Lower lobe of right lung (tissue), 2 donors: ENCODE measurements around the gene BLMH. TPM values are rescaled to one million over a fixed set of nuclear protein-coding genes. Genes with fewer than 3 reads are reported as not detected.

Experiments
- ATAC-seq, 2 donors: fragments of 200-7000 bp; cut with Tn5 transposase; one replicate each; pipeline ENCODE4 v1.9.1; 2020 to 2022; ENCODE audit warnings: mild to moderate bottlenecking in 2 of 2, moderate library complexity in 2 of 2
- DNase-seq: peaks from one replicate; pipeline ENCODE4 v3.0.0-alpha.2; 2020
- H3K27ac ChIP-seq: fragments of 200-600 bp; one replicate; pipeline ENCODE4 v1.8.0; 2022
- H3K27me3 ChIP-seq: fragments of 200-600 bp; one replicate; pipeline ENCODE4 v1.8.0; 2022; ENCODE audit warnings: low read depth
- H3K36me3 ChIP-seq: fragments of 200-600 bp; one replicate; pipeline ENCODE4 v1.8.0; 2022; ENCODE audit warnings: mild to moderate bottlenecking
- H3K4me1 ChIP-seq: fragments of 200-600 bp; one replicate; pipeline ENCODE4 v1.8.0; 2022
- H3K4me3 ChIP-seq: fragments of 200-600 bp; one replicate; pipeline ENCODE4 v1.8.0; 2022; ENCODE audit warnings: mild to moderate bottlenecking
- H3K9me3 ChIP-seq: fragments of 200-600 bp; one replicate; pipeline ENCODE4 v1.8.0; 2022
- intact Hi-C: fragments of 100-400 bp; cut with DNase I; formaldehyde crosslinking; loops from one replicate; pipeline ENCODE4 v1.11.0; 2022
- total RNA-seq: library from RNA; stranded (reverse); fragmentation: NEBNext Ultra II Directional; extraction: Animal tissue kit (Norgen Biotek cat#: 25700); gene quantifications from one replicate; pipeline ENCODE4 v1.2.1, GENCODE V29; 2021
- TF ChIP-seq, protein P1 (sequence below): fragments of 200-600 bp; IDR thresholded peaks from one replicate; pipeline ENCODE4 v1.8.0; 2022; ENCODE audit warnings: antibody characterized with exemption, mild to moderate bottlenecking
- donor health status: DM: no; HTN: yes; CAD: no; lungs with severe emphysema.

Gene BLMH
- total RNA-seq, 1 donor from 2014 or later, result 27.4 TPM

DNA sequence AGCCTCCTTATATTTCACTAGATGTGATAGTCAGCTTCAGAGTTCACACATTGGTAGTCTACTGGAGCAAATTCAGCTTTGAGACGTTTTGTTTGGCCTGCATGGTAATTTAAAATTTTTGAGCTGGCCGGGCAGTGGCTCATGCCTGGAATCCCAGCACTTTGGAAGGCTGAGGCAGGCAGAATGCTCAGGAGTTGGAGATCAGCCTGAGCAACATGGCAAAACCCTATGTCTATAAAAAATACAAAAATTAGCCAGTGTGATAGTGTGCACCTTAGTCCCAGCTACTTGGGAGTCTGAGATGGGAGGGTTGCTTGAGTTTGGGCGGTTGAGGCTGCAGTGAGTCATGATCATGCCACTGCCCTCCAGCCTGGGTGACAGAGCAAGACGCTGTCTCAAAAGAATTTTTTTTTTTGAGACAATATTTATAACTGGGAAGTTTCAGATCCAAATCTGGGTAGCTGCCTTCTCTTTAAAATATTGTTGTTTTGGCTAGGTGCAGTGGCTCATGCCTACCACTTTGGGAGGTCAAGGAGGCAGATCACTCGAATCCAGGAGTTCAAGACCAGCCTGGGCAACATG is 4.8 kb upstream of the BLMH start:
- no peak overlapping the region for H3K27ac ChIP-seq
- no peaks in the 10 kb centered on the region for H3K27me3 ChIP-seq
- ATAC-seq (no peak), DNase-seq (no peak)
- intact Hi-C loops, result no loop called here
- TF ChIP-seq, protein P1, sequence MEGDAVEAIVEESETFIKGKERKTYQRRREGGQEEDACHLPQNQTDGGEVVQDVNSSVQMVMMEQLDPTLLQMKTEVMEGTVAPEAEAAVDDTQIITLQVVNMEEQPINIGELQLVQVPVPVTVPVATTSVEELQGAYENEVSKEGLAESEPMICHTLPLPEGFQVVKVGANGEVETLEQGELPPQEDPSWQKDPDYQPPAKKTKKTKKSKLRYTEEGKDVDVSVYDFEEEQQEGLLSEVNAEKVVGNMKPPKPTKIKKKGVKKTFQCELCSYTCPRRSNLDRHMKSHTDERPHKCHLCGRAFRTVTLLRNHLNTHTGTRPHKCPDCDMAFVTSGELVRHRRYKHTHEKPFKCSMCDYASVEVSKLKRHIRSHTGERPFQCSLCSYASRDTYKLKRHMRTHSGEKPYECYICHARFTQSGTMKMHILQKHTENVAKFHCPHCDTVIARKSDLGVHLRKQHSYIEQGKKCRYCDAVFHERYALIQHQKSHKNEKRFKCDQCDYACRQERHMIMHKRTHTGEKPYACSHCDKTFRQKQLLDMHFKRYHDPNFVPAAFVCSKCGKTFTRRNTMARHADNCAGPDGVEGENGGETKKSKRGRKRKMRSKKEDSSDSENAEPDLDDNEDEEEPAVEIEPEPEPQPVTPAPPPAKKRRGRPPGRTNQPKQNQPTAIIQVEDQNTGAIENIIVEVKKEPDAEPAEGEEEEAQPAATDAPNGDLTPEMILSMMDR, result no peak
- H3K4me1 ChIP-seq, result peaks cover 5% of the 10 kb centered on the region
- no peaks in the 10 kb centered on the region for H3K9me3 ChIP-seq
- H3K36me3 ChIP-seq, result no peaks in the 10 kb centered on the region
- no peak overlapping the region for H3K4me3 ChIP-seq

DNA sequence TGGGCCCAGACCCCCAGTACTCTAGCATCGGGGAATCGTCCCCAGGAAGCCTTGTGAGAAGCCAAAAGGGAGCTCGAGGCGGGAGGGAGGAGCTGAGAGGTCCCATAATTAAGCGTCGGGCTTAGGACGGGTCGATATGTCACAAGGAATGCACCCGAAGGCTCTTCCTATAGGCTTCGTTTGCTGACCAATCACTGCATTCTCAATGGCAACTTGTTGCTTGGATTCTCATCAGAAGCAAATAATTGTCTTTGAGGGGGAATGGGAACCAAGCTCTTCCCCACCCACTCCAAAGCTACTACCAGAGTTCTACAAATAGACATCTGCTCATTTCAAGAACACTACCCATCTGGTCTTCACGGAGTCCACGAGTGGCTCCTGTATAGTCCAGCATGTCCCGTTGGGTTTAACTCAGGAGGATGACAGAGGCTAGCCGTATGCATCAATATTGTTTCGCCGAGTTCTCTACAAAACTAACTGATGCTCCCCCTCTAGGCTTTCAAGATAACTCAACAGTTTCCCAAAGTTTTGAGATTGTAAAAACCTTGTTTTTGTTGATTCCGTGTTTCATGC is 628 bp upstream of the BLMH start:
- intact Hi-C loops, result no loop called here
- H3K36me3 ChIP-seq, result peaks cover 21% of the 10 kb centered on the region
- H3K9me3 ChIP-seq, result no peaks in the 10 kb centered on the region
- no peaks in the 10 kb centered on the region for H3K27me3 ChIP-seq
- peak in 1 of 2 donors; percentile 42 for ATAC-seq
- H3K4me1 ChIP-seq, result peaks cover 19% of the 10 kb centered on the region
- DNase-seq, result no peak
- H3K4me3 ChIP-seq, result peak overlapping the region; percentile 88
- peak overlapping the region; percentile 76 for H3K27ac ChIP-seq
- TF ChIP-seq, protein P1, result no peak

DNA sequence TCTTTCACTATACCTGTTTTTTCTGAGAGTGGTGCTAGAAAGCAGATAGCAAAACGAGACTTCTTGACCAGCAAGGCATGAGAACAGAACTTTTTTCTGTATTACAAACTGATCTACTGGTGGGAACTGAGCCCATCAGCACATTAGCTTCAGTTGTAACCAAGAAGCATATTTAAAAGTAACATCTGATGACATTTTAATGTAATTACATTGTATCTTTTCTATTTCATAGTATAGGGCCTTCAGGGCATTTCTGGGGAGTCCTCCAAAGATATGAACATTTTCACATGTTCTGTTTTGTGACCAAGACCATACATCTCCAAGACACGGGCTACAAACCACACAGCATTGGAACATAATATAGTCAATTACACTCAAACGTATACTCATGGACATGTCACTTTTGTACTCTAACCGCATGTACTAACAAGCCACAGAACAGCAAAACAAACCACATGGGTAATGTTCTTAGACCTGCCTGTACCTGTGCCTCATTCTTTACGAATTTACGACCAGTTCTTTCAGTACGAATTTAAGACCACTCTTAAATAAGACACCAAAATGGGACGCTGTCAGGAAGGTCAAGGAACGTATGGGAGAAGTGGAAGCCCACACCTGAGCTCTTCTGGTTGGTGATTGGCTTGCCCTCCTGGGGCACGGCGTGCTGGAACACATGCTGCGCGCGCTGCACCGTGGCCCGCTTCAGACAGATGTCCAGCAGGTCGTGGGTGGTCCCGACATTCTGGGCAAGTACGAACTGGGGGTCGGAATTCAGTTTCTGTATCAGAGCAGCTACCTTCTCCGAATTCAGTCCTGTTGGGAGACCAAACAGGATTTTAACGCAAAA is 825 bp downstream of the BLMH start:
- Histone ChIP-seq H3K27me3 (no peaks in the 10 kb centered on the region), H3K4me1 (peaks cover 19% of the 10 kb centered on the region), H3K36me3 (peaks cover 36% of the 10 kb centered on the region), H3K9me3 (no peaks in the 10 kb centered on the region), H3K4me3 (peak overlapping the region; percentile 88), H3K27ac (peak overlapping the region; percentile 76)
- TF ChIP-seq, protein P1, result no peak
- ATAC-seq (peak; percentile 68 to 78), DNase-seq (peak; percentile 62)
- intact Hi-C loops, result no loop called here

DNA sequence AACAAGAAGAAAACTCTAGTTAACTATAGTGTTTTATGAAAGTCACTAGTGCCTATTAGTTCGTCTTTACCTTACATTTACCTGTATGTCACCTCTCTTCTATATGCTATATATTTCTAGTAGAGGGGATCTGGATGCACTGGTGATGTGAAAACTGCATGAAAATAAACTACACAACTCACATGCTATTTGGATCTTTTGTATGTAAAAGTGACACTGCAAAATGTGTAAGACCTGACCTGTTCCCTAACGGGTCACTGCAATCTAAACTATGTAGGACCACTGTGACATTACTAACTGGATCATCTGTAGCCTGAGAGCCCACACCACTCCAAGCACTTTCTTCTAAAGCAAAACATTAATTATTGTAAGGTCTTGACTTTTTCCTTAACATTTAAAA is 1.7 kb downstream of the BLMH start:
- ATAC-seq, result no peak
- Histone ChIP-seq H3K27me3 (no peaks in the 10 kb centered on the region), H3K4me1 (peaks cover 19% of the 10 kb centered on the region), H3K4me3 (no peak overlapping the region), H3K27ac (no peak overlapping the region), H3K9me3 (no peaks in the 10 kb centered on the region), H3K36me3 (peaks cover 44% of the 10 kb centered on the region)
- TF ChIP-seq, protein P1, result no peak
- no peak for DNase-seq
- intact Hi-C loops, result no loop called here

DNA sequence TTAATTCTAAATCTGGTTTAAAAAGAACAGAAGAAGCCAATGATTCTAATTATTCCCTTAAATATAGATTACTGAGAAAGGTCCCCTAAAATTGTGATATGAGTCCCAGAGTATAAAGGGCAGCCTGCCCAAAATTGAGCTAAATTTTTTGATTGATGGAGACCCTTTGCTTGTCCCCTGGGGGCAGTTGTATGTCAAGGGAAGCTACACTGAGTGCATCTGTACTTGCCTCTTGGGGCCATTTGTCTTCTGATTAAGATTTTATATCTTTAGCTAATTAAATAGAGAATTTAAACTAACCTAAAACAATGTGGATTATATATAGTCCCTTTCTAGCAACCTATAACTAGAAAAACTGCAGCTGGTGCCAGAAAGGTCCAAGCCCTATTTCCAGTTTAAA is 12.6 kb downstream of the BLMH start:
- TF ChIP-seq, protein P1, result no peak
- Histone ChIP-seq H3K27ac (no peak overlapping the region), H3K27me3 (no peaks in the 10 kb centered on the region), H3K9me3 (no peaks in the 10 kb centered on the region), H3K36me3 (peaks cover 57% of the 10 kb centered on the region), H3K4me1 (no peaks in the 10 kb centered on the region), H3K4me3 (no peak overlapping the region)
- no peak for DNase-seq
- intact Hi-C loops, result no loop called here
- no peak for ATAC-seq
